AG09309 (cell line): ENCODE results near the gene TMX1.

Experiments used
- DNase-seq: peaks from one replicate; pipeline ENCODE4 v3.0.0-alpha.2; 2010; ENCODE audit warnings: low read depth
- H3K4me3 ChIP-seq: 2 replicates; pipeline ENCODE4 v1.5.1; 2011; ENCODE audit warnings: mild to moderate bottlenecking, low read depth, low read length, moderate library complexity; ENCODE audit not compliant: control insufficient read depth
- TF ChIP-seq, protein P1 (sequence below): IDR thresholded peaks from 2 replicates; pipeline ENCODE4 v1.5.1; 2011; ENCODE audit warnings: mild to moderate bottlenecking, low read depth, low read length, inconsistent platforms; ENCODE audit not compliant: insufficient read depth, control insufficient read depth; ENCODE audit errors: missing control alignments

The TMX1 gene

DNA sequence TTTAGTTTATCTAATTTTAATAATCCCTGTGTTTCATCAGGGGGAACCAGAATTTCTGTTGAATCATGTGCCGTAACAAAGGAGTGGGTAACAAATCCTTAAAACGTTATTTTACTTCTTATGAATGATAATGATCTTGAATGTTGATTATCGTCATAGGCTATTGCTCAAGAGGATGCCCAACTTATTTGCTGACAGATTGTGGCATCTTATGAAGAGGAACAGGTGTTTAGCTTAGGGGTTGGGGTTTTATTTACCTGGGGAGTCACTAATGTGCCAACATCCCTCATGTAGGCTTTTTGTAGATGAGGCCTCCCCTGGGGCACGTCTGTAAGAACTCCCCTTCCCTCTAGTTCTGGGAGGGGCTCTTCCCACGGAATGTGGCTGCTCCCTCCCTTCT is 32.4 kb upstream of the TMX1 start:
- no peak for DNase-seq
- TF ChIP-seq, protein P1, sequence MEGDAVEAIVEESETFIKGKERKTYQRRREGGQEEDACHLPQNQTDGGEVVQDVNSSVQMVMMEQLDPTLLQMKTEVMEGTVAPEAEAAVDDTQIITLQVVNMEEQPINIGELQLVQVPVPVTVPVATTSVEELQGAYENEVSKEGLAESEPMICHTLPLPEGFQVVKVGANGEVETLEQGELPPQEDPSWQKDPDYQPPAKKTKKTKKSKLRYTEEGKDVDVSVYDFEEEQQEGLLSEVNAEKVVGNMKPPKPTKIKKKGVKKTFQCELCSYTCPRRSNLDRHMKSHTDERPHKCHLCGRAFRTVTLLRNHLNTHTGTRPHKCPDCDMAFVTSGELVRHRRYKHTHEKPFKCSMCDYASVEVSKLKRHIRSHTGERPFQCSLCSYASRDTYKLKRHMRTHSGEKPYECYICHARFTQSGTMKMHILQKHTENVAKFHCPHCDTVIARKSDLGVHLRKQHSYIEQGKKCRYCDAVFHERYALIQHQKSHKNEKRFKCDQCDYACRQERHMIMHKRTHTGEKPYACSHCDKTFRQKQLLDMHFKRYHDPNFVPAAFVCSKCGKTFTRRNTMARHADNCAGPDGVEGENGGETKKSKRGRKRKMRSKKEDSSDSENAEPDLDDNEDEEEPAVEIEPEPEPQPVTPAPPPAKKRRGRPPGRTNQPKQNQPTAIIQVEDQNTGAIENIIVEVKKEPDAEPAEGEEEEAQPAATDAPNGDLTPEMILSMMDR: no peak
- no peak overlapping the region for H3K4me3 ChIP-seq

DNA sequence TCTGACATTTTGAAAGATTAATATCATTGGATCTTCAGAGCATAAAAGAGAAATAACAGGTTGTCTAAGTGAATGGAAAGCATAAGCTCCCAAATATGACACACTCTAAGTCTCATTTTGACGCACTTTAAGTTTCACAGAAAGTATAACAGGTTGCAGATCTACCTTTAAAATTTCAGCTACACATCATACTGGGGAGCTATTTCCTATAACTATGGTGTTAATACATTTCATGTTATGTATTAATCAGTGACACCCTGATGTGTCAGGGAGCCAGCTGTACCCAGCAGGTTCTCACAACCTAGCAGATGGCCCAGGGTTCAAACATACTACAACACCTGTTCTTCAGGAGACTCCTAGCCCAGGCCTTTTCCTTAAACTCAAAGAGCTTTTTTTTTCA is 31.1 kb upstream of the TMX1 start:
- no peak overlapping the region for H3K4me3 ChIP-seq
- TF ChIP-seq, protein P1: no peak
- no peak for DNase-seq

DNA sequence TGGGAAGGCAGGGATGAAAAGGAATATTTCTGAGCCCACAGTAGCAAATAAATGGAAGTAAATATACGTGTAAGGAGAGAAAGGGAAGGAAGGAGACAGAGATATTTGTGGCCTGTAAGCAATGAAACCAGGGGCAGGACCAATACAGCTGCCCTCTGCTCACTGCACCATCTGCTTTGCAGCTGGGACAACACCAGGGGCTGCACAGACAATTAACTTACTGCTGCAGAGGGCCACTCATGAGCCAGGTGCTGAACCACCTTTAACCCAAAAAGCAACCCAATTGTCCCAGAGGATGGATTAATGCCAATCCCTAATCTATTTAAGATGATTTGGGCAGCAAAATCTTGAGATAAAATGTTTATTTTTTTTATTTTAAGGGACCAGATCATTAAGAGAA is 30.6 kb upstream of the TMX1 start:
- TF ChIP-seq, protein P1: no peak
- no peak for DNase-seq
- no peak overlapping the region for H3K4me3 ChIP-seq

DNA sequence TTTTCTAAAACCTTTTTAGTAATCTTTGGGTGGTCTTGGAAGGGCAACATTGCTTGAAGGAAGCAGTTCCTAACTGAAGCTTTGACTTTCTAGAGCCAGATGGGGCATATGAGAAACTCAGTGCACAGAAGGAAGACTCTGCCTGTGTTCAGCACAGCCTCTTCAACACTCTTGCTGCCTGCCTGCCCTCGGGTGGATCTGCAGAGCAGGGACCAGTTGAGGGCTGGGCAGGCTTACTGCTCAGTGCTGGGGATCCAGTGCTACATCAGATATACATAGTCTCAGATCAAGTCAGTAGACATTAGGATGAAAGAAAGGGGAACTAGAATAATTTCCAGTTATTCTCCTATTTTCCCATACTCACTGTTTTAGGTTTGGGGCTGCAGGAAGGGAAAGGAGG is 29.5 kb upstream of the TMX1 start:
- H3K4me3 ChIP-seq: no peak overlapping the region
- TF ChIP-seq, protein P1: no peak
- no peak for DNase-seq

DNA sequence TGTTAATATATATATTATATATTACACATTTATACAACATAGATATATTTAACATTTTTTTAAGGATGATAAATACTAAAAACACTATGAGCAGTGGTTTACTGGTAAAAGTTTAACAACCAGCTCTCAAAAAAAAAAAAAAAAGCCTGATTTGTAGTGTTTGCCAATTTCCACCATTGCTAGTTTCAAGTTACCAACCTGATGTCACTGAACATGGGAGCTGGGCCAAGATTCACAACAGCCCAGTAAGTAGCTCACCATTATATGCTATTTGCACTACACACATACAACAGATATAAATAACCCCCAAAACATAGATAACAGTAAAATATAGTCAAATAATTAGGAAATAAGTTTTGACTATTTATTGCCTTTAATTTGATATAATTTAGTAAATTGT is 28.9 kb upstream of the TMX1 start:
- no peak for DNase-seq

DNA sequence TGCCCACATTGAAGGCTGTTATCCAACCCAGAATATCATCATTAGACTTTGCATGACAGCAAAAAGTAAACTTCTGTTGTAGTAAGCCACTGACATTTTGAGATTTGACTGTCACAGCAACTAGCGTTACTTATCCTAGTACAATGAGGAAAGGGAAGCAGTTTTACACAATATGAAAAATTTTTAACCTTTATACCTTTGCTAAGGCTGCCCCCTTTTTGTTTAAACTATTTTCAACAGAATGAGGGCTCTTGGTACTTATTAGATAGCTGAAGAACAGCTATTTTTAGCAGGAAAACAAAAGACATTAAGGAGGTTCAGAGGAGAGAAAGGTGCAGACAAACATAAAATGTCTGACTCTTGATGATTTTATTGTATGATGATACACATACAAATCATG is 23.4 kb upstream of the TMX1 start:
- no peak overlapping the region for H3K4me3 ChIP-seq
- DNase-seq: no peak
- TF ChIP-seq, protein P1: no peak

More for the DNA sequence above, 28.9 kb upstream of the TMX1 start:
- TF ChIP-seq, protein P1: no peak
- H3K4me3 ChIP-seq: no peak overlapping the region
